Measurements from ENCODE around the gene DMRTA2. TPM values are rescaled to one million over a fixed set of nuclear protein-coding genes. Genes with fewer than 3 reads are reported as not detected.

Gene DMRTA2
- total RNA-seq, 1 experiment from 2014 or later = not detected

GRCh38 chr1:50424045-50424883 is 1.0 kb upstream of the DMRTA2 start:
- DNase-seq (ENCODE audit: low read depth) = no peak

- no peak for DNase-seq (ENCODE audit: low read depth)
Measured at GRCh38 chr1:50423670-50424000, 392 bp upstream of the DMRTA2 start.

GRCh38 chr1:50422675-50422945 is 633 bp downstream of the DMRTA2 start:
- DNase-seq (ENCODE audit: low read depth) = no peak

- DNase-seq (ENCODE audit: low read depth) = no peak
Measured at GRCh38 chr1:50421768-50422674, 1.2 kb downstream of the DMRTA2 start.

GRCh38 chr1:50421366-50421748 is 1.9 kb downstream of the DMRTA2 start:
- no peak for DNase-seq (ENCODE audit: low read depth)

GRCh38 chr1:50420689-50421365 is 2.4 kb downstream of the DMRTA2 start:
- no peak for DNase-seq (ENCODE audit: low read depth)

GRCh38 chr1:50419907-50420677 is 3.2 kb downstream of the DMRTA2 start:
- DNase-seq (ENCODE audit: low read depth) = no peak

GRCh38 chr1:50419192-50419906 is 3.9 kb downstream of the DMRTA2 start:
- no peak for DNase-seq (ENCODE audit: low read depth)

GRCh38 chr1:50418600-50419109 is 4.6 kb downstream of the DMRTA2 start:
- DNase-seq (ENCODE audit: low read depth) = no peak

GRCh38 chr1:50417946-50418599 is 5.2 kb downstream of the DMRTA2 start:
- no peak for DNase-seq (ENCODE audit: low read depth)

GRCh38 chr1:50417507-50417906 is 5.7 kb downstream of the DMRTA2 start:
- DNase-seq (ENCODE audit: low read depth) = no peak

GRCh38 chr1:50416553-50417453 is 6.4 kb downstream of the DMRTA2 start:
- DNase-seq (ENCODE audit: low read depth) = no peak

- no peak for DNase-seq (ENCODE audit: low read depth)
Measured at GRCh38 chr1:50416150-50416527, 7.1 kb downstream of the DMRTA2 start.

- DNase-seq (ENCODE audit: low read depth) = no peak
Measured at GRCh38 chr1:50415235-50416149, 7.8 kb downstream of the DMRTA2 start.

GRCh38 chr1:50414853-50415234 is 8.4 kb downstream of the DMRTA2 start:
- no peak for DNase-seq (ENCODE audit: low read depth)

GRCh38 chr1:50412813-50413476 is 10.3 kb downstream of the DMRTA2 start:
- no peak for DNase-seq (ENCODE audit: low read depth)

GRCh38 chr1:50405814-50406213 is 17.4 kb downstream of the DMRTA2 start:
- DNase-seq (ENCODE audit: low read depth) = no peak

Data from HT1080 (cell line).